ENCODE results near the gene CEACAM4. TPM values are rescaled to one million over a fixed set of nuclear protein-coding genes. Genes with fewer than 3 reads are reported as not detected.
A peak's percentile ranks its signal among the peaks of the same experiment; 100 is the strongest.

Gene CEACAM4
- total and polyA plus RNA-seq, 3 donors from 2014 or later: 0.47 to 1.7 TPM; not detected in 1

- TF ChIP-seq POLR2A (IDR thresholded peaks at IDR 0.05) (no peak), CTCF (IDR thresholded peaks at IDR 0.05) (no peak)
- H3K4me1 ChIP-seq: no peaks in the 10 kb centered on the region
- DNase-seq: no peak
- 76 to 77% methylated on average over 2 of the region's 2 CpGs for WGBS, 2 donors
- no peaks in the 10 kb centered on the region for H3K36me3 ChIP-seq (ENCODE audit: low read depth, missing control alignments)
- H3K27ac ChIP-seq: no peak overlapping the region
- H3K27me3 ChIP-seq: no peaks in the 10 kb centered on the region
- no peaks in the 10 kb centered on the region for H3K9me3 ChIP-seq
- intact Hi-C loops (cut with DNase I; ENCODE audit: low total_unique reads): loop anchor here (10.0 kb wide), 1 partner anchor 133 kb away; the partner anchor contains the start of gene ERICH4
- H3K4me3 ChIP-seq: no peak overlapping the region
Measured at GRCh38 chr19:41577833-41578232, 49.0 kb downstream of the CEACAM4 start.

GRCh38 chr19:41577144-41577830, 49.6 kb downstream of the CEACAM4 start:
- no peaks in the 10 kb centered on the region for H3K9me3 ChIP-seq
- DNase-seq: no peak
- intact Hi-C loops (cut with DNase I; ENCODE audit: low total_unique reads): loop anchor here (10.0 kb wide), 1 partner anchor 132 kb away; the partner anchor contains the start of gene ERICH4
- 72 to 77% methylated on average over 14 to 19 of the region's 19 CpGs for WGBS, 2 donors
- H3K4me3 ChIP-seq: no peak overlapping the region
- H3K4me1 ChIP-seq: no peaks in the 10 kb centered on the region
- TF ChIP-seq CTCF (IDR thresholded peaks at IDR 0.05) (no peak), POLR2A (IDR thresholded peaks at IDR 0.05) (no peak)
- H3K36me3 ChIP-seq (ENCODE audit: low read depth, missing control alignments): no peaks in the 10 kb centered on the region
- no peaks in the 10 kb centered on the region for H3K27me3 ChIP-seq
- no peak overlapping the region for H3K27ac ChIP-seq

GRCh38 chr19:41575998-41576397, 50.9 kb downstream of the CEACAM4 start, which contains the start of gene CEACAM21:
CEACAM21 (plus strand) TSS chr19:41576166; CDS start chr19:41576275, 109 bp downstream.
- Histone ChIP-seq H3K4me1 (no peaks in the 10 kb centered on the region), H3K27me3 (no peaks in the 10 kb centered on the region), H3K4me3 (no peak within 1 kb of the TSS), H3K27ac (no peak within 1 kb of the TSS), H3K36me3 (ENCODE audit: low read depth, missing control alignments) (no peaks in the 10 kb centered on the region), H3K9me3 (no peaks in the 10 kb centered on the region)
- peak; percentile 34 for DNase-seq
- no peak for TF ChIP-seq CTCF (IDR thresholded peaks at IDR 0.05)
- TF ChIP-seq POLR2A (IDR thresholded peaks at IDR 0.05): no peak
- intact Hi-C loops (cut with DNase I; ENCODE audit: low total_unique reads): loop anchor here (10.0 kb wide), 1 partner anchor 131 kb away; the partner anchor contains the start of gene ERICH4
- 42 to 69% methylated on average over 3 to 4 of the region's 4 CpGs for WGBS, 2 donors

- peak; percentile 91 for DNase-seq
- no peaks in the 10 kb centered on the region for H3K36me3 ChIP-seq (ENCODE audit: low read depth, missing control alignments)
- no peaks in the 10 kb centered on the region for H3K27me3 ChIP-seq
- H3K4me3 ChIP-seq: no peak overlapping the region
- TF ChIP-seq POLR2A (IDR thresholded peaks at IDR 0.05): no peak
- TF ChIP-seq CTCF (IDR thresholded peaks at IDR 0.05): peak; percentile 31 to 81 (median 75)
- no peaks in the 10 kb centered on the region for H3K4me1 ChIP-seq
- WGBS, 2 donors: 3 to 11% methylated on average over 6 to 7 of the region's 7 CpGs
- intact Hi-C loops (cut with DNase I; ENCODE audit: low total_unique reads): loop anchor here (10.0 kb wide), 1 partner anchor 126 kb away; the partner anchor contains the start of gene ERICH4
- H3K27ac ChIP-seq: no peak overlapping the region
- H3K9me3 ChIP-seq: no peaks in the 10 kb centered on the region
Measured at GRCh38 chr19:41570639-41571112, 56.2 kb downstream of the CEACAM4 start.

Measured in testis (tissue), 3 donors.